Measurements from ENCODE around the gene PSORS1C1.

The PSORS1C1 gene

DNA sequence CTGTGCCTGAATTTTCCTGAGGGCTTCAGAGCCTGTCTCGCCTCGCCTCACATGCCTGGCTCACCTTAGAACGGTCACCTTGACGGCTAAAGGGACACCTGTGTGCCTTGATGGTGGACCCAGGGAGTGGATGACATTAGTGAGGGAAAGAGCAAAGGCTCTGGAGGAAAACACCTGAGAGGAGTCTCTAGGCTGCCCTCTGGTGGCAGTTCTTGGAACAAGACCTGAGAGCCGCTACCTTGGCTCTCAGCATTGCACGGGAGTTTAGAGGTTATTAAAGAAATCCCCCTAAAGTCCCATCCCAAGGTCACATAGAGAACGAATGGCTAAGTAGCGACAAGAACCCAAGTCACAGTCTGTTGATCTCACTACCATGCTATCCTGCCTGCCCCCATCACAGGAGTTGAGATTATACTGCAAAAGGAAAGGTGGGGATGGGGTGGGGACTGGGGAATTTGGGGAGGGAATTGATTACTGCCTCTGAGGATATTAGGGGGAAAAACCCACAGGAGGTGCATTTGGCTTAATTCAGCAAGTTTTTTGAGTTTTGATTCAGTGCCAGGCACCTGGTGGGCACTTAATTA, 13.6 kb downstream of the PSORS1C1 start:
- DNase-seq, result no peak

DNA sequence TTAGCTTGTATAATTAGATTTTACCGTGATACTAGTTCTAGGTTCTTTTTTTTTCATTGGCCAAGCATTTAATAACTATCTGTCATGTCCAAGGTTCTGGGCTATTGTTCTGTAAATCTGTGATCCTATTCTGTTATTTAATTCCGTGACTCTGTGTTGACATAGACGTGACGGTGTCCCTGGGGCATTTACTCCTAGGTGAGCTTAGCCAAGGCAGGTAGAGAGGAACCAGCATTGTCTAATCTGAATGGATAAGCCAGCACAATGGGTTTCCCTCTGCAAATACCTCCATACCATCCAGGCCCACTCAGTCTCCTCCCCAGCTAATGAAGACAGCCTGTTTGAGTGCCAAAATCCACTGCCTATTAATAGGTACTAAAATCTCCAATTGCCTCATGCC, 14.5 kb downstream of the PSORS1C1 start:
- no peak for DNase-seq

DNA sequence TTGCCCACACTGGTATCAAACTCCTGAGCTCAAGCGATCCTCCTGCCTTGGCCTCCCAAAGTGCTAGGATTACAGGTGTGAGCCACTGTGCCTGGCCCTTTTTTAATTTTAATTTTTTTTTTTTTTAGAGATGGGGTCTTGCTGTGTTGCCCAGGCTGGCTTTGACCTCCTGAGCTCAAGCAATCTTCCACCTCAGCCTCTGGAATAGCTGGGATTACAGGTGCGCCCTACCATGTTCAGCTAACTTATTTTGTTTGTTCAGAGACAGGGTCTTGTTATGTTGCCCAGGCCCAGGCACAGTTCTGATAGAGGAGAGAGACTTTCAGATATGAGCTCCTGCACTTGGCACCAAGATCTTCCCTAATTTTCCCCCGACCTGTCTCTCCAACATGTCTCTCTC, 16.2 kb downstream of the PSORS1C1 start:
- DNase-seq, result no peak

DNA sequence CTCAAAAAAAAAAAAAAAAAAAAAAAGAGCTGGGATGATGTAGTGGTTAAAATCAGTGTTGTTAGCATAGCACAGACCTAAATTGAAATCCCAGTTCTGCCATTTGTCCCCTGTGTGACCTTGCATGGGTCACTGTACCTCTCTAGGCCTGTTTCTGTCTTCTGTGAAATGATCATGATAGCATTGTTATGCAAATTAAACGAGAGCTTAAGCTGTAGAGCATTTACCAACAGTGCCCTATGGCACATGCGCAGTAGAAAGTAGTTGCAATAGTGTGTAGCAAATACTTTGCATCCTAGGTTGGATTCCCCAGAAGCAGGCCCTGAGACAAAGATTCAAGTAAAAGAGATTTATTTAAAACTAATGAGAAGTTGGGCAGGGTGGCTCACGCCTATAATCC, 17.0 kb downstream of the PSORS1C1 start:
- DNase-seq, result no peak

DNA sequence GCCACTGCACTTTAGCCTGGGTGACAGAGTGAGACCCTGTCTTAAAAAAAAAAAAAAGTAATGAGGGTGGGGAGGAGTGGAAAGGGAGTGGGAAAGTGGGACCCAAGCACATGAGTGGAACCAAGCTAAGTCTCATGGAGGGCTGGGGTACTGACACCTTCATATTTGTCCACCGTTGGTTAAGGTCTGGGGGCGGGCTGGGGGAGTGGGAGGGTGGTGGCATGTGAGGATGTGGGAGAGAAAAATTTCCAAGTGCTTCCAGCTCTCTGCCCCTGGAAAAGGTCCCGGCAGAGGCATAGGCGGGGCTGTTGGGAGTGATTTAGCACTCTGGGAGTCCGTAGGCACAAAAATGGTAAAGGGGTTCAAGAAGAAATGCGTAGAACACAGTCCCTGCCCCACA, 18.2 kb downstream of the PSORS1C1 start:
- no peak for DNase-seq

DNA sequence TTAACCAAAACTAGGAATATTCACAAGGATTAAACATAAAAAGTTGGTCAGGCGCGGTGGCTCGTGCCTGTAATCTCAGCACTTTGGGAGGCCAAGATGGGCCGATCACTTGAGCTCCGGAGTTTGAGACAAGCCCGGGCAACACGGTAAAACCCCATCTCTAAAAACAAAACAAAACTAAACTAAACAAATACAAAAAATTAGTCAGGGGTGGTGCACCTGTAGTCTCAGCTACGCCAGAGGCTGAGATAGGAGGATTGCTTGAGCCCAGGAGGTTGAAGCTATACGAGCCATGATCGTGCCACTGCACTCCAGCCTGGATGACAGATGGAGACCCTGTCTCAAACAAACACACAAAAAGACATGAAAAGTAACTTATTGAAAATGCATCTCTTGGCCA, 21.1 kb downstream of the PSORS1C1 start:
- no peak for DNase-seq

DNA sequence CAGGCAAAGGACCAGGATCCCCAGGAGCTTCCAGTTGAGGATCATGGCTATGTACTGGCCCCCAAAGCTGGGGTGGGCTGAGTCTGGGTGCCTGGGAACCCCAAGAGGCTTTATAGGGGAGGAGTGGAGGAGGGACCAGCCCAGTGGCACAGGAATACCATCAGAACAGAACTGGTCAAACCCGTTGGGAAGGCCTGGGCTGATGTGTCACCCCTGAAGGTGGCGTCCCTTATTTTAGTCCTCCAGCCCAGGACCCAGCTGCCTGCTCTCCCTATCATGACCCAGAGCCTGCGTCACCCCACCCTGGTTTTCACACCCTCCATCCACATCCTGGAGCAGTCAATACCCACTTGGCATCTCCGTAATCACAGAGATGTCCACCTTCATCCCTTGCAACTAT, 24.4 kb downstream of the PSORS1C1 start, which contains the start of gene PSORS1C2:
Gene PSORS1C2, minus strand, starts transcription at position 85 of the 400 bp plus-strand sequence. Its CDS starts 40 bp downstream, at position 45.
- DNase-seq, result no peak

DNA sequence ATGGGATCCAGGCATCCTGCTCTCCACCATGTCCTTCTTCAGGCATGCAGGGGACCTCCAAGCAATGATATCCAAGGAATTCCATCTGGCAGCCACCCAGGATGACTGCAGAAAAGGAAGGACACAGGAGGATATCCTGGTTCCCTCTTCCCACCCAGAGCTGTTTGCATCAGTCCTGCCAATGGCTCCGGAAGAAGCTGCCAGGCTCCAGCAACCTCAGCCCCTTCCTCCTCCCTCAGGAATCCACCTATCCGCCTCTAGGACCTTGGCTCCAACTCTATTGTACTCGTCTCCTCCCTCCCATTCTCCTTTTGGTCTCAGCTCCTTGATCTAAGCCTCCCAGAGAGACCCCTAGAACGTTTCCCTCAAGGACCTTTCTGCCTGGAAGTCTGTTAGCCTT, 25.0 kb downstream of the PSORS1C1 start:
- DNase-seq, result no peak

DNA sequence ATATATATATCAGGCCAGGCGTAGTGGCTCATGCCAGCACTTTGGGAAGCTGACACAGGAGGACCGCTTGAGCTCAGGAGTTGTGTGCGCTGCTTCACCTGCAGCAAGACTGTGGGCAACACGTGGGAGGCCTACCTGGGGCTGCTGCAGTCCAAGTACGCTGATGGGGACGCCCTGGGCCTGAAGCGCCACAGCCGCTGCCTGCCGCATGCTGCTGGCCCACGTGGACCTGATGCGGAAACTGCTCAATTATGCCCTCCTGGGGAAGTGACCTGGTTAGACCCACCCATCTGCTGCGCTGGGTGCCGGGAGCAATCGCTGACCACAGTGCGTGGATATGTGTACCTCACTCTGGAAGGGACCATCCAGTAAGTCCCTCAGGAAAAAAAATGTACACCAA, 26.0 kb downstream of the PSORS1C1 start:
- DNase-seq, result no peak

DNA sequence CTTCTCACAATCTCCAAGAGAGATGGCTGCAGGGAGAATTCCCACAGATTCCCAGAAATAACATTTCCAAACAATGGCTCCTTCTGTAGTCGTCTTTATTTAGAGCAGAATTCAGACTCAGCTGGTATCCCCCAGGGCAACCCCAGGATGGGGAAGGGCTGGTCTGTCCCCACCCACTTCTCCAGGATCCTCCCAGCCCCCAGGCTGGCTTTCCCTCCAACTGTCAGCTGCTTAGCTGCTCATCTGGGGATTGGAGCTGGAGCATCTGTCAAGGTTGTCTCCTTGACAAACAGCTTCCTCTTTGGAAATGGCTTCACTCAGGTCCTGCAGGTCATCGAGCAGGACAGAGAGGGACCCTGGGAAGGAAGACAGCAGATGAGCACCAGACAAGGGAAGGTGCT, 27.8 kb downstream of the PSORS1C1 start:
- no peak for DNase-seq

DNA sequence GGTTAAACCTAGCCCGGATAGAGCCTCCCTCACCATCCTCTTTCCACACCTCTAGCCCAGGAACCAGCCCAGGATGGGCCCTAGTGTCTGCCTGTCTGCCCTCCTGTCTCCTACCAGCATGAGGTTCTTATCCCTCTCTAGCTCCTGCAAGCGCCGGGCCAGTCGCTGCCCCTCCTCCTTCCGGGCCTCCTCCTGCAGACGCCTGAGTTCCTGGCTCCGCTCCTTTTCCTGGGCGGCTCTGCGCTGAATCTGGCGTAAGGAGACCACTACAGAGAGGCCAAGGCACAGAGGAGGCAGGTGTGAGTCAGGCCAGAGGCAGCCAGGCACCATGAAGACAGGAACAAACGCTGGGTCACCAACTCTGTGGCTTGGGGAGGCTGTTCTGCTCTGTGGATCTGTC, 28.5 kb downstream of the PSORS1C1 start:
- no peak for DNase-seq

DNA sequence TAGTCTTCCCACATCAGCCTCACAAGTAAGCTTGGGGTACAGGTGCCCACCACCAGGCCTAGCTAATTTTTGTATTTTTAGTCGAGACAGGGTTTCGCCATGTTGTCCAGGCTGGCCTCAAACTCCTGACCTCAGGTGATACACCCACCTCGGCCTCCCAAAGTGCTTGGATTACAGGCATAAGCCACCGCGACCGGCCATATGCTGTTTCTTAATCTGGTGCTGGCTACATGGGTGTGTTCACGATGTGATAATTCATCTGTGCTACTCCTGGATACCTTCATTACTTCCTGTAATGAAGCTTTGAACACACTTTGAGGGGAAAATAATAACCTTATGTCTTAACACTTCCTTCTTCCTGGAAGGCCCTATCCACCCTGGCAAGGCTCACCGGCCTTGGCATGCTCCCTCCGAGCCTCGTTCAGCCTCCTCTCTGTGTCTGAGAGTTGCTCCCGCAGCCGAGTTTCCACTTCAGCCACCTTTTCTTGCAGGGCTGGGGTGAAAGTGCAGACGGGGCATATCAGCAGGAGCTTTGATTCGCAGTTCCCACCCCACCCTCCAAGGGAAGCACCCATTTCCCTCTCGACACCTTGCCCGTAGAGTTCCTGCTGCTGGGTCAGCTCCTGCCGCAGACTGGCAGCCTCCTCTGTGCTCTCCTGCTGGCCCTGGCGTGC, 29.8 kb downstream of the PSORS1C1 start:
- no peak for DNase-seq

DNA sequence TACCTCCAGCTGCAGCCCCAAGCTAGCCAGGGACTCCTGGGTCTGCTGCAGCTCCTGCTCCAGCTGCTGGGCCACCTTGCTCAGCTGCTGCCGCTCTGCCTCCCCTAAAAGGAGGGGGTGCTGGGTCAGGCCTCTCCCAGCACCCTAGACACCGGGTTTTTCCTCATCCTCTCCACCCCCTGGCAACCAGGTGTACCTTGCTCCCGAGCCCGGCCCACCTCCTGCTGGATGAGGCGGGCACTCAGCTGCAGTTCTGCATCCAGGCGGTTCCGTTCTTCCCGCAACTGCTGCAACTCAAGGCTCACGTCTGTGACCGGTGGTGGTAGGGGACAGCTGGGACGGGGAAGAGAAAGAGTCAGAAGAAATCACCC, 30.4 kb downstream of the PSORS1C1 start:
- DNase-seq, result no peak

DNA sequence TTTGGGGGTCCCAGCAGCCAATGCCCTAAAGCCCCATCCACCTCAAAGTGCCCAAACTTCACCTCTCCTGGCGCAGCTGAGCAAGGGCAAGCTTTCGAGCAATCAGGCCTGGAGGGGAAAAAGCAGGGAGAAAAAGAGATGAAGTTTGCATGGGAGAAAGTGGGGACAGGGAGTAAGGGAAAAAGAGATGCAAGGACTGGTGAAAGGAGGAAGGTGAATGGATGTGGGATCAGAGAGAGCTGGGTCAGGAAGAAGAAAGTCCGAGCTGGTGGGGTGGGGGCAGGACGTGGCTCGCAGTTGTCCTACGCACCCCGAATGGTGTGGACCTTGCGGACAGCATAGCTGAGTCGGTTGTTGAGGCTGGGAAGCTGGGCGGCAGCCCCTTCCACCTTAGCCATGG, 30.8 kb downstream of the PSORS1C1 start:
- no peak for DNase-seq

DNA sequence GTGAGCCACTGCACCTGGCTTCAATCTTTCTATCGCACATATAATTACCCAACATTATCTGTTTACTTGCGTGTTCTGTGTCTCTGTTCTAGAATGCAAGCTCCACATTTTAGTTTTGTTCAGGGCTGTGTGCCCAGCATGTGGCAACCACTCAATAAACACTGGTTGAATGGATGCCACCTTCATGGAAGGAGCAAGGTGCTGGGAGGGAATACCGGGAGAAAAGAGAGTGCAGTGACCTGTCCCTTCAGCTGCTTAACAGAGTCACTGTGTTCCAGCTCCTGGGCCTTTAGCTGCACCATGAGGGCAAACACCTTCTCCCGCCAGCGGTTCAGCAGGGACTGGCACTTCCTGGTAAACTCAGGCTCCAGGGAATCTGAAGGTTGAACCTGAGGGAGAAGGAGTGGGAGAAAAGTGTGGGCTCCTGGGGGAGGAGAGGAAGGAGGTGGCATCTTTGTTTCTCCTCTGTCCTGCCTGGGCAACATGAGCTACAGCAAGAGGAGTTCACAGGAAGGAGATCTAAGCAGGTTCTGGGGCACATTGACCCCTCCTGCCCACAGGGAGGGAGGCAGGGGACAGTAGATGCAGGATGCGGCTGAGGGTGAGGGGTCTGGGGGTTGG, 35.3 kb downstream of the PSORS1C1 start:
- DNase-seq, result no peak

DNA sequence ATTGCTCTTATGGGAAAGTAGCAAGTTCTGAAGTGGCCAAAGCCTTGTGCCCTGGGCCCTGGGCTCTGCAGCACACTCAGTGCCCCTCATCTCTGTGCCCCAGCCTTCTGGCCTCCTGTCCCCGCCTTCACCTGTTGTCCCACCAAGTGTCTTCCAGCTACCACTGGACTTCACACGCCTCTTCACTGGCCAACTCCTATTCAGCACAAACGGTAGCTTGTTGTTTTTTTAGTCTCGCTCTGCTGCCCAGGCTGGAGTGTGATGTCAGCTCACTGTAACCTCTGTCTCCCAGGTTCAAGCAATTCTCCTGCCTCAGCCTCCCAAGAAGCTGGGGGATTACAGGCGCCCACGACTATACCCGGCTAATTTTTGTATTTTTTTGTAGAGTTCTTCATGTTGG, 38.2 kb downstream of the PSORS1C1 start:
- no peak for DNase-seq

DNA sequence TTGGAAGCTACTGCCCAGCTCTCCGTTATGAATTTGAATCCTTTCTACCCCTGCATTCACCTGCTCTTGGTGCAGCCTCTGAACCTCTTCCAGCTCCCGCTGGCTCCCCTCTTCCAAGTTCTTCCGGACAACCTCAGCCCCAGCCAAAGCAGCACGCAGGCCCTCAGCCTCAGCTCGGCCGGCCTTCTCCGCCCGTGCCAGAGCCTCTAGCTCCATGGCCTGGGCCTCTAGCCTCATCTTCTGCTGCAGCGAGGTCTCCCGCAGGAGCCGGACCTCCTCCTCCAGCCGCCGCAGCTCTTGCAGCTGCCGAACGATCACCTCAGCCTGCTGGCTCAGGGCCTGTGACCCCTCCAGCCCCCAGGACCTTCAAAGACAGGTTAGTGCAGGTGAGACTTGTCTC, 39.8 kb downstream of the PSORS1C1 start:
- DNase-seq, result no peak

DNA sequence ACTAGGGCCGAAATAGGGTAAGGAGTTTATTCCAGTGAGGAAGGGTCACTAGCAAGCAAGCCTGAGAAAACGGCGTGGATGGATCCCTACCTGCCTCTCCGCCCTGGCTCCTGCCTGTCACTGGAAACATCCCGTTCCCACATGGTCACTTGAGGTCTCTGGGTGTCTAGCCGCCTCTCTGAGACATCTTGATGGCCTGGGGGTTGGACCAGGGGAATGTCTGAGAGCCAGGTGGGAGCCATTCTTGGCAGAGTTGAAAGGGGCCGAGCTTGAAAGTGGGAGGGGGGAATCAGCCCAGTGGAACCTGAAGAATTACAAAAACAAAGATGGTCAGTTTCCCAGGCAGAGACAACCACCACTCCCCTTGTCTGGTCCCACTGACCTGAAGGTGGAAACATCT, 42.0 kb downstream of the PSORS1C1 start:
- no peak for DNase-seq

DNA sequence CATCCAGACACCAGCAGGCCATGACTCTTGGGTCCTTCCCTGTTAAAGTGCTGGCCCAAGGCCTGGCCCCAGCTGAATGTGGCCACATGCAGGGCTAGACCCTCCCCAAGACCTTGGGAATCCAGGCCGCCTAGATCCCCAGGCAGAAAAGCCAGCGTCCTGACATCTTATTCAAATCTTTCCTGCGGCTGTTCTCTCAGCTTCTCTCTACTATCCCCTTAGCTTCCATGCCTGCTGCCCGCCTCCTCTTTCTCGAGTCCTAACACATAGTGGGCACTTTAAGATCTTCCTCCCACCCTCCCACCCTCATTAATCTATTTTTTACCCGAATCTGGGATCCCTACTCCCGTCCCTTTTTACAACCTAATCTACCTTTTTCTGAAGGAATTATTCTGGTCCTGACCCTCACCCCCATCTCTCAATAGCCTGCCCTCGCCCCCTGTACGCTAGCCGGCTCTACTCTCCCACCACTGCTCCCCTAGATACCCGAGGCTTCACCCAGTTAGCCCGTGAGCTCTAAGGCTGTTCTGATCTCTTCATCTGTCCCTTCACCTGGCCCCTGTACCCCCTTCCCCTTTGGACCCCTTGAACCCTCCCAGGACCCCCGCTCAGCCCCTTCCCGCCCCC, 43.0 kb downstream of the PSORS1C1 start, which contains the start of gene CCHCR1:
Gene CCHCR1, minus strand, starts transcription at position 290 of the 627 bp plus-strand sequence. Its CDS starts 202 bp downstream, at position 88.
- no peak for DNase-seq

DNA sequence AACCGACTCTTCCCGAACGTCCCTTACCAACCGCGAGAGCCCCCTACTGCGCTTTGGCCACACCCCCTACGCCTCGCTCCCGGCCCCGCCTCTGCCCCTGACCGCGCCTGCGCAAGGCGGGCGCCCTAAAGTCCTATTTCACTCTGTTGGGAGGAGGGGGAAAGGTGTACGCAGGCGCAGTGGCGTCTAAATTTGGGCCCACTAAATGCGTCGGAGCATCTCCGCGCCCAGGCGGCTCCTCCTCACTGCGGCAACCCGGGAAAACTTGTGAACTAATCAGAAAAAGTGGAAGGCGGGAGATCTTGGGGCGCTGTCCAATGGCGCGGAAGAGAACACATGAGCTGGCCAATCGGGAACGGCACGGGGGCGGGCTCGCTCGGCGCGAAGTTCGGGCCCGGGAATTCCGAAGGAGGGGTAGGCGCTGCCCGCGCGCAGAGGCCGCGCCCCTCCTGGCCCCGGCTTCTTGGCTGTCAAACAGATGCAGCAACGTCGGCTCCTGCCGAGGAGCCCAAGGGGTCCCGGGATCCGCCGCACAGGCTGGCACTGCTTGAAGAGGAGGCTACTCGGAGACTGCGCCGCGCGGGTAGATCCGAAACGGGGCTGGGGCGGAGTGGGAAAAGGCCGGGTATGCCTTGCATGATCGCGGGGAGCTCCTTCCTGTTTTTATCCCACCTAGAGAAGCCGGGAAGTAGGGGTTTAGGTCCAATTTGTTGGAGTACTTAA, 43.7 kb downstream of the PSORS1C1 start, which contains the start of gene TCF19:
Gene TCF19, plus strand, starts transcription at position 450 of the 723 bp plus-strand sequence. CDS start 881 bp downstream, outside the sequence.
- DNase-seq, result peak; percentile 92

DNA sequence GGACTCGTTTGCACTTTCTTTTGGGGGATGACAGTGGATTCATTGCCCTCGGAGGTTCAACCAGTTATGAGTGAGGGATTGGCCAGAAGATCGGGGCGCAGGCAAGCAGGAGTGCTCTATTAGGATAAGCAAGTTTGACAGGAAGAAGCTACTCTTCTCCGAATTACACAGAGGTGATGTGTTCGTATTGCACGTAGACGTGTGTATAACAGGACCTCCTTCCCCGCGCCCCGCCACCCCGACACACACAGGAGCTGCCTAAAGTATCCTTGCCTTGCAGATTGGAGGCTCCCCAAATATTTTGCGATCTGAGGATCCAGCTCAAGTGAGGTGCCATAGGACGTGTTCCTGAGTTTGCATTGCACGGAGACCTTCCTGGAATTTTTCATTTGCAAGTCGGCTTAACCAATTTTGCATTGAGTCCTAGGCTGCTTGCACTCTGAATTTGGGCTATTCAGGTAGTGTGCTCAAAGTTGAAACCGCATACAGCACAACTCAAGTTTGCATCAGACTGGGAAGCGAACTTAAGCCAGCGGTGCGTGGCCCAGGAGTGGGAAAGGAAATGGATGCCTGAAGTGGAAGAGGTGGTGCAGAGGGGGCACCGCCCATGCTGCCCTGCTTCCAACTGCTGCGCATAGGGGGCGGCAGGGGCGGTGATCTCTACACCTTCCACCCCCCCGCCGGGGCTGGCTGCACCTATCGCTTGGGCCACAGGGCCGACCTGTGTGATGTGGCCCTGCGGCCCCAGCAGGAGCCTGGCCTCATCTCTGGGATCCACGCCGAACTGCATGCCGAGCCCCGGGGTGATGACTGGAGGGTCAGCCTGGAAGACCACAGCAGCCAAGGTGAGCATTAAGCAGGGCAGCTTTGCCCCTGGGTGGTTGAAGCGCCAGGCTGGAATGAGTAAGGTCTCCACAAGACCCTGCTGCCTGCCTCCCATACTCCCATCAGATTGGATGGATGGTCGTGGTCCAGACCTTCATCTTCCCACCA, 44.6 kb downstream of the PSORS1C1 start:
- no peak for DNase-seq

Measured in SIG-M5 (cell line).